IMR-90 (cell line): ENCODE measurements around the gene RNF31.

Experiments used
- BHLHE40 ChIP-seq: fragments of 150-350 bp; IDR thresholded peaks from 2 replicates; pipeline ENCODE4 v1.6.1; 2016; ENCODE audit warnings: mild to moderate bottlenecking, low read depth, low read length
- CEBPB ChIP-seq: IDR thresholded peaks from 2 replicates; pipeline ENCODE4 v1.6.1; 2012; ENCODE audit warnings: low read depth, low read length, improper control_type of control experiment
- CHD1 ChIP-seq: IDR thresholded peaks from 2 replicates; pipeline ENCODE4 v1.6.1; 2012; ENCODE audit warnings: low read depth, low read length, improper control_type of control experiment
- CTCF ChIP-seq: conservative IDR thresholded peaks from 2 replicates; pipeline ENCODE4 v1.5.1; 2012; ENCODE audit warnings: mild to moderate bottlenecking, low read depth, low read length, improper control_type of control experiment
- FOS ChIP-seq: fragments of 150-350 bp; IDR thresholded peaks from 2 replicates; pipeline ENCODE4 v1.6.1; 2016; ENCODE audit warnings: low read depth, low read length
- MAFK ChIP-seq: IDR thresholded peaks from 2 replicates; pipeline ENCODE4 v1.6.1; 2012; ENCODE audit warnings: low read depth, low read length, improper control_type of control experiment
- MAZ ChIP-seq: IDR thresholded peaks from 2 replicates; pipeline ENCODE4 v1.6.1; 2012; ENCODE audit warnings: low read depth, mild to moderate bottlenecking, low read length, improper control_type of control experiment, moderate library complexity, borderline replicate concordance
- MXI1 ChIP-seq: IDR thresholded peaks from 2 replicates; pipeline ENCODE4 v1.6.1; 2012; ENCODE audit warnings: low read depth, mild to moderate bottlenecking, low read length, moderate library complexity, borderline replicate concordance
- NFE2L2 ChIP-seq: fragments of 150-350 bp; IDR thresholded peaks from 2 replicates; pipeline ENCODE4 v1.6.1; 2016; ENCODE audit warnings: low read depth, mild to moderate bottlenecking, low read length
- POLR2A ChIP-seq: IDR thresholded peaks from 2 replicates; pipeline ENCODE4 v1.6.1; 2012; ENCODE audit warnings: mild to moderate bottlenecking, low read depth, low read length
- RAD21 ChIP-seq: IDR thresholded peaks from 2 replicates; pipeline ENCODE4 v1.6.1; 2012; ENCODE audit warnings: low read length, improper control_type of control experiment
- RFX5 ChIP-seq: IDR thresholded peaks from 2 replicates; pipeline ENCODE4 v1.8.0; 2012; ENCODE audit warnings: low read depth, mild to moderate bottlenecking, low read length, moderate library complexity
- SMC3 ChIP-seq: fragments of 150-350 bp; IDR thresholded peaks from 2 replicates; pipeline ENCODE4 v1.6.1; 2016; ENCODE audit warnings: low read depth, mild to moderate bottlenecking, antibody characterized with exemption, low read length, moderate library complexity
- TF ChIP-seq, protein P1 (sequence below): fragments of 150-350 bp; IDR thresholded peaks from 2 replicates; pipeline ENCODE4 v1.6.1; 2017; ENCODE audit warnings: mild to moderate bottlenecking, antibody characterized with exemption, low read length, low read depth

- TF ChIP-seq CTCF: no peak
- no peak for TF ChIP-seq POLR2A
- TF ChIP-seq MXI1: no peak
- no peak for TF ChIP-seq FOS
- TF ChIP-seq CEBPB: no peak
- no peak for TF ChIP-seq RAD21
- TF ChIP-seq, protein P1, sequence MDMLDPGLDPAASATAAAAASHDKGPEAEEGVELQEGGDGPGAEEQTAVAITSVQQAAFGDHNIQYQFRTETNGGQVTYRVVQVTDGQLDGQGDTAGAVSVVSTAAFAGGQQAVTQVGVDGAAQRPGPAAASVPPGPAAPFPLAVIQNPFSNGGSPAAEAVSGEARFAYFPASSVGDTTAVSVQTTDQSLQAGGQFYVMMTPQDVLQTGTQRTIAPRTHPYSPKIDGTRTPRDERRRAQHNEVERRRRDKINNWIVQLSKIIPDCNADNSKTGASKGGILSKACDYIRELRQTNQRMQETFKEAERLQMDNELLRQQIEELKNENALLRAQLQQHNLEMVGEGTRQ: no peak
- no peak for TF ChIP-seq BHLHE40
- no peak for TF ChIP-seq NFE2L2
- no peak for TF ChIP-seq SMC3
- TF ChIP-seq RFX5: no peak
- TF ChIP-seq CHD1: no peak
- TF ChIP-seq MAFK: peak; percentile 54
- no peak for TF ChIP-seq MAZ
Measured at GRCh38 chr14:24204163-24205146, 57.2 kb downstream of the RNF31 start.
